GM12801 (cell line): ENCODE data around the gene CCDC102B.

Experiments
- CTCF ChIP-seq: IDR thresholded peaks from one replicate; pipeline ENCODE4 v1.5.1; 2011; ENCODE audit warnings: control low read depth; ENCODE audit not compliant: insufficient read length; ENCODE audit errors: extremely low read depth

Gene CCDC102B

DNA sequence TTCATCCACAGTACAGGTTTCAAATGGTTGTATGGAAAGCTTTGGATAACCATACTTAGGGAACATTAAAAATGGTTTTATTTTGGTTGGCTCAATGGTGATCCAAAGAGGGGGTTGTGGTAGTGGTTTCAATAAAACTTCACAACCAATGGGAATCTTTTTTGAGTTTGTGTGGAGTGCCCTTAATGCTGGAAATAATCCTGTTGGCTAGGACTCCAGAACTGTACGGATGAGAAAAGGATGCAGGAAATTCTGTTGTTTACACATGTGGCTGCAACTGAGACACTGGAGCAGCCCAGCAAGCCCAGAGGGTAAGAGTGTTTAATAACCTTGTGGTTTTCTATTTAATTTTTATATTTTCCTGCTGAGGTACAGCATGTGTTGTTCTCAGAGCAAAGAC is at the start of gene CCDC102B:
Gene CCDC102B (plus strand): TSS at position 210 of the 400 bp plus-strand sequence. CDS start 38,684 bp downstream, outside the sequence.
- TF ChIP-seq CTCF: no peak

GRCh38 chr18:68757126-68757525 is 40.8 kb upstream of the CCDC102B start:
- no peak for TF ChIP-seq CTCF

DNA sequence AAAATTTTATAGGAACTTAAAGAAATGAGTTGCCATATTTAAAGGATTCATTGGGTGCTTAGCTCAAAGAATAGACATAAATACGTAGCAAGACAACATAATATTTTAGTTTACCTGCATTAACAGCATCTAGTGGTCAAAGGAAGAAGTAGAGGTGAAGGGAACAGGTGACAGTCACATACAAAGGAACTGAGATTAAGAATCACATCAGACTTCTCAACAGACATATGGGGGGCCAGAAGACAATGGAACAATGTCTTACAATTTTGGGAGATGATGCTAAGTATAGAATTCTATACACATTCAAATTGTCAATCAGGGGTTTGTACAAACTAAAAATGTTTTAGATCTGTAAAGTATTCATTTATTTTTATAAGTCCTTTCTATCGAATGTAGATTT is 38.6 kb upstream of the CCDC102B start:
- TF ChIP-seq CTCF: no peak

- TF ChIP-seq CTCF: no peak
These were observed 34.8 kb upstream of the CCDC102B start for GRCh38 chr18:68763083-68763482.

- no peak for TF ChIP-seq CTCF
These were observed 33.9 kb upstream of the CCDC102B start for GRCh38 chr18:68764016-68764415.

DNA sequence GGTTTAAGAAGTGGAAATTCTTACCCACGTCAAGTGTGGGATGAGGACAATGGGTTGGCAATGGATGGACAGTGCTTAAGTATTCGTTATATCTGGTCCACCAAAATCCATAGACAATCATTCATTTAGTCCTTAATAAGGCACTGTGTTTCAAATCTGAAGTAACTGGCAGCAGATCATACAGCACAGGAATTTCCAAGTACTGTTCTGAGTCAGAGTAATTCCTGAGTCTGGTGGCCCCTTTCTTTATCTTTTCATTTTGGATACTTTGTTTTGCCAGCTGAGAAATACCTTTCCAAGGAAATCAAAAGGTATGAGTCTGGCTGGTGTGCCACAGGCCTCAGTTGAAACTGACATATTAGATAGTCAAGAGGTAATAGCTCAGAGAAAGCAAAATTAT is 31.4 kb upstream of the CCDC102B start:
- TF ChIP-seq CTCF: no peak

- TF ChIP-seq CTCF: no peak
These were observed 28.4 kb upstream of the CCDC102B start for GRCh38 chr18:68769461-68769860.

- no peak for TF ChIP-seq CTCF
These were observed 25.6 kb upstream of the CCDC102B start for GRCh38 chr18:68772268-68772667.
